ENCODE measurements around the gene ACOXL. TPM values are rescaled to one million over a fixed set of nuclear protein-coding genes. Genes with fewer than 3 reads are reported as not detected.

ACOXL gene
- total RNA-seq, 4 donors from 2014 or later: 0.55 to 5.2 (median 1.1) TPM; not detected in 1

- no peak for TF ChIP-seq CTCF (IDR thresholded peaks at IDR 0.05)
- TF ChIP-seq POLR2AphosphoS5 (IDR thresholded peaks at IDR 0.05): no peak
- TF ChIP-seq EP300 (IDR thresholded peaks at IDR 0.05; ENCODE audit: low read depth): no peak
- no peak for TF ChIP-seq POLR2A (IDR thresholded peaks at IDR 0.05)
- no peak for DNase-seq
- in situ Hi-C loops (cut with MboI; ENCODE audit: low pct_ligation_motif_present in 1 of 4, low pct_unique_long_range_greater_than_20kb in 1 of 4, low sequenced_read_pairs in 3 of 4): no loop called here
- Histone ChIP-seq H3K9me3 (no peaks in the 10 kb centered on the region), H3K4me1 (peaks cover 0 to 15% (median 0%) of the 10 kb centered on the region in 4 donors), H3K4me3 (no peak overlapping the region), H3K27me3 (no peaks in the 10 kb centered on the region), H3K36me3 (no peaks in the 10 kb centered on the region), H3K27ac (no peak overlapping the region)
- intact Hi-C loops (cut with DNase I; ENCODE audit: low total_unique reads): no loop called here
- 27 to 59% methylated on average over 6 to 7 of the region's 7 CpGs for WGBS, 2 donors (ENCODE audit: low coverage in 1 of 2)
These were observed 38.6 kb downstream of the ACOXL start for GRCh38 chr2:110770959-110771431.

GRCh38 chr2:110771547-110772382 is 39.4 kb downstream of the ACOXL start:
- in situ Hi-C loops (cut with MboI; ENCODE audit: low pct_ligation_motif_present in 1 of 4, low pct_unique_long_range_greater_than_20kb in 1 of 4, low sequenced_read_pairs in 3 of 4): no loop called here
- peaks cover 0 to 15% (median 0%) of the 10 kb centered on the region in 4 donors for H3K4me1 ChIP-seq
- no peaks in the 10 kb centered on the region for H3K36me3 ChIP-seq
- no peak for DNase-seq
- no peaks in the 10 kb centered on the region for H3K27me3 ChIP-seq
- intact Hi-C loops (cut with DNase I; ENCODE audit: low total_unique reads): no loop called here
- no peak for TF ChIP-seq EP300 (IDR thresholded peaks at IDR 0.05; ENCODE audit: low read depth)
- no peak for TF ChIP-seq CTCF (IDR thresholded peaks at IDR 0.05)
- no peak for TF ChIP-seq POLR2AphosphoS5 (IDR thresholded peaks at IDR 0.05)
- TF ChIP-seq POLR2A (IDR thresholded peaks at IDR 0.05): no peak
- no peak overlapping the region for H3K4me3 ChIP-seq
- 69 to 79% methylated on average over 4 to 5 of the region's 5 CpGs for WGBS, 2 donors (ENCODE audit: low coverage in 1 of 2)
- H3K27ac ChIP-seq: no peak overlapping the region
- no peaks in the 10 kb centered on the region for H3K9me3 ChIP-seq

GRCh38 chr2:110772383-110772755 is 40.0 kb downstream of the ACOXL start:
- peaks cover 0 to 15% (median 0%) of the 10 kb centered on the region in 4 donors for H3K4me1 ChIP-seq
- no peak for DNase-seq
- in situ Hi-C loops (cut with MboI; ENCODE audit: low pct_ligation_motif_present in 1 of 4, low pct_unique_long_range_greater_than_20kb in 1 of 4, low sequenced_read_pairs in 3 of 4): no loop called here
- H3K36me3 ChIP-seq: no peaks in the 10 kb centered on the region
- TF ChIP-seq POLR2AphosphoS5 (IDR thresholded peaks at IDR 0.05) (no peak), POLR2A (IDR thresholded peaks at IDR 0.05) (no peak), EP300 (IDR thresholded peaks at IDR 0.05; ENCODE audit: low read depth) (no peak), CTCF (IDR thresholded peaks at IDR 0.05) (no peak)
- no peak overlapping the region for H3K4me3 ChIP-seq
- no peaks in the 10 kb centered on the region for H3K9me3 ChIP-seq
- WGBS, 2 donors (ENCODE audit: low coverage in 1 of 2): 68 to 75% methylated on average over 6 of the region's 6 CpGs
- H3K27me3 ChIP-seq: no peaks in the 10 kb centered on the region
- intact Hi-C loops (cut with DNase I; ENCODE audit: low total_unique reads): no loop called here
- no peak overlapping the region for H3K27ac ChIP-seq

- H3K4me1 ChIP-seq: peaks cover 0 to 15% (median 0%) of the 10 kb centered on the region in 4 donors
- TF ChIP-seq EP300 (IDR thresholded peaks at IDR 0.05; ENCODE audit: low read depth) (no peak), POLR2A (IDR thresholded peaks at IDR 0.05) (no peak), POLR2AphosphoS5 (IDR thresholded peaks at IDR 0.05) (no peak), CTCF (IDR thresholded peaks at IDR 0.05) (no peak)
- in situ Hi-C loops (cut with MboI; ENCODE audit: low pct_ligation_motif_present in 1 of 4, low pct_unique_long_range_greater_than_20kb in 1 of 4, low sequenced_read_pairs in 3 of 4) (no loop called here), intact Hi-C loops (cut with DNase I; ENCODE audit: low total_unique reads) (no loop called here)
- H3K36me3 ChIP-seq: no peaks in the 10 kb centered on the region
- H3K27ac ChIP-seq: no peak overlapping the region
- WGBS, 2 donors (ENCODE audit: low coverage in 1 of 2): 72% methylated on average over 5 of the region's 6 CpGs; no CpG with 5 or more reads in 1 of the 2 donors
- H3K4me3 ChIP-seq: no peak overlapping the region
- no peaks in the 10 kb centered on the region for H3K27me3 ChIP-seq
- peak; percentile 10 for DNase-seq
- H3K9me3 ChIP-seq: no peaks in the 10 kb centered on the region
These were observed 41.1 kb downstream of the ACOXL start for GRCh38 chr2:110773401-110773921.

All from transverse colon (tissue), 4 donors.